HG03108 (cell line): ENCODE results near the gene HDLBP.

Experiments used
- ATAC-seq: cut with Tn5 transposase; IDR thresholded peaks from one replicate; pipeline ENCODE4 v1.9.1; 2021; ENCODE audit warnings: moderate library complexity; ENCODE audit not compliant: unreplicated experiment

HDLBP gene

GRCh38 chr2:241275504-241275903, 40.0 kb downstream of the HDLBP start:
- no peak for ATAC-seq

DNA sequence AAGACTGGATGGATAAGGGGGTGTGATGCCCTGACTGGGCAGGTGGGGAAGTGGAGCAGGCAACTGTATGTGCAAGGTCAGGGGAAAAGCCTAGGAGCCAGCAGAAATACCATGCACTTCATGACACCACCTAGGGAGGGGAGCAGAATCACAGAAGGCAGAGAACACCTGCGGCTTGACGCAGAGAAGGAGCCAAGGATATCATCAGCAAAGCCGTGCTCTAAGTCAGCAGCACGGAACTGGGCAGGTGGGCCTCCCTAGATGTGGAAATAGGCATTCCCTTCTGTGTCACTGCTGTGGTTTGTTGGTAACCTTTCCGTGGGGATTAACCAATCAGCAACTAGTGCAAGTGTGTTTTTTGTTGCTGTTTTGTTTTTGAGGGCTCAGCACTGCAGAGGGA, 41.3 kb downstream of the HDLBP start:
- ATAC-seq: no peak

GRCh38 chr2:241273210-241274020, 42.1 kb downstream of the HDLBP start:
- no peak for ATAC-seq

DNA sequence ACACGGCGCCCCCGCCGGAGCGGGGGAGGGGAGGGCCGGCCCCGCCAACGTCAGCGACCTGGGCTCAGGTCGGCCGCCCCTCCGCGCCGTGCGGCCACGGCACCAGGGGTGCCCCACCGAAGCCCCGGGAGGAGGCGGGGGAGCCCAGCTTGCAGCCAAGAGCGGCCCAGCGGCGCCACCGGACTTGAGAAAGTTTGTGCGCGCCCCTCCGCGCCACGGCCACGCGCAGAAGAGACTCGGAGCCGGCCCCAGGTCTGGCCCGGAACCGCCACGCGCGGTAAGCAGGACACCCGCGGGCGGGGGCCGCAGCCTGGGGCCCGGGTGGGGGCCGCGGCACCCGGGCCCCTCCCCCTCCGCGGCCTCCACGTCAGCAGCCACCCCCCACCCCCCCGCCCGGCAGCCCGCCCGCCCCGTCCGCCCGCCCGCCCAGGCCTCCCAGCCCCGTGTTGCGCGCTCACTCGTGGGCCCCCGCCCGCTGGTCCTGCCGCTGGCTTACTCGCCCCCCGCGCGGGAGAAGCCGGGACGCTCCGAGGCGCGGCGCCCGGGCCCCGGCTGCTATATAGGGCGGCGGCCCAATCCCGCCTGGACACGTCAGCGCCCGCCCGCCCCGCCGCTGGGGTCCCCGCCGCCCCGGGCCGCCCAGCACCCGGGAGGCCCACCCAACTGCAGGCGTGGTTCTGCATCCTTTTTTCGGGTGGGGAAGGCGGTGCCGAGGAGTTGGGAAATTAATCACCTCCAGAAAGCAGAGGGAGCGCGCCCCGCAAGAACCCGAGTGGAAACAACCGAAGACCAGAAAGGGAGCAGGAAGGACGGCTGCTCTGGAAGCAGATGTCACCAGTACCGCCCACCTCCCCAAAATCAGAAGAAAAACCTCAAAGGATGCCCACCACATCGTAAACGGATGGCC, 42.9 kb downstream of the HDLBP start:
- ATAC-seq: peak; percentile 43

DNA sequence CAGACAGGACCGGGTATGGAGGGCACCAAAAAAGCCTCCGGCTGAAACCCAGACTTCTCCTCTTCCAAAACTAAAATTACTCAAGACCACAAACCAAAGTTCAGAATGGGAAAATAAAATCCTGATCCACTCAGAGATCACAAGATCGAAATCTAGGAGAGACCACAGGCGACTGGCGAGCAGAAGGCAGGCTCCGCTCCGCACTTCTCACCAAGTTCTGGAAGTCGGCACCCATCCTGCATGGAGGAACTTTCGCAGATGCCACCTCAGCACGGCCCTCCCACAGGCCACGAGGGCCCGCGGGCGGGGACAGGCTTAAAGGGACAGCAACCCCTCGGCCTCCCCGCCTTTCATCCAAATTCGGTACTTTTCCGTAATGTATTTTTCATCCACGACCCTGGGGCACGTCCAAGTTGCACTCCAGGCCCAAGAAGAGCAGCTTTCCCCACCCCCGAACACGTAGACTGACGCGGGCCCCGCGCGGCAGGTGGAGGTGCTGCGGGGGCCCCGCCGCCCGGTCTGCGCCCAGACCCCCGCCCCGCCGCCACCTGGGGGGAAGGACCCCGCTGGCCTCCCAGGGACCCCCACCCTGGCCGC, 43.7 kb downstream of the HDLBP start:
- peak; percentile 42 for ATAC-seq

DNA sequence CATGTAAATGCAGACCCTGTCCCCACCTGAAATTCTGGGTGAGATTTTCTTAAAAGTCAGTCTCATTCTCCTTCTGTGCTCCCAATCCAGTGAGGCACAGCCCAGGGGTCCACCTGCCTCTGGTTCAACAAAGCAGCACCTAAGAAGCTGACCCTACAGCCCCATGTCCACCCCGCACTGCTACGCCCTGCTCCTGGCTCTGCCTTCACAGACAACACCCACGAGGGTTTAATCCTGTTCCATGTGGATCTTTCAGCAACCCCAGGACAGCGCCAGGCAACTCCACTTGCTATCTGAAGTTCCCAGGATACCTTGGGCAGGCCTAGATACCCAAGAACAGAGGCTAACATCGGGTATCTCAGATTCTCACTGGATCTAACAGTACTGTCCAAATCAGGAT, 44.9 kb downstream of the HDLBP start:
- ATAC-seq: no peak

DNA sequence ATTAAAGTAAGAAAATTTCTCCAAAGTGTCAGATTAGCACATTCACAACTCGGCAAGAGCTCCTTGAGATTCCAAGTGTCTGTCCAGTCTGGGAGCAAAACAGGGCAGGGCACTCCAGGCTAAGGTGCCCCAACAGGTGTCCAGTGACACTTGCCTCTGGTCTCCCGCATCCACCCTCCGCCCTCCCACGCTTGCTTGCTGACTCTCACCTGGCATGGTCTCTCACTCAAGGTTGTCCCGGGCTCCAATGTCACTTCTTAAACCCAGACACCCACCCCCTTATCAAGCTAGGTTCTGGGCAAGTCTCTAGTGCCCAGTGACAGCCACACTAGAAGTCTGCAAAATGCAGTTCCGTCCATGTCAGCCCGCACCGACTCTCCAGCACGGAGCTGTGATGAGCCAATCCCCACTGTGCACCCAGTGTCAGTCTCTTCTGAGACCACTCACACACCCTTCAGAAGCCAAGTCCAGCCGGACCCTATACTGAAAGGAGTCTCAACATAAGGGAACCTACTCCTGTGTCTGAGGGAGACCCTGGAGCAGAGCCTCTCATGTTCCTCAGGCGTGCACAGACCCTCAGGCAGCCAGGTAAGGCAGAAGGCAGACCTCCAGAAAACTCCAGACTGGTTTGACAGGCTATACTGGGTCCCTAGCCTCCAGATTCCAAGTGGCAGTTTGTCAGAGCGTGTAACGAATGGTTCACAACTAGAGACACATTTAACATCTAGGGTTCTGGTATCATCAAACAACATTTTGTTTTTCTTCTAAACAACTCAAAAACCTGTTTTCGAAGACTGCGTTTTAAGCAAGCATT, 45.6 kb downstream of the HDLBP start:
- no peak for ATAC-seq

- ATAC-seq: no peak
These were observed 46.6 kb downstream of the HDLBP start for GRCh38 chr2:241268716-241269445.

GRCh38 chr2:241268306-241268705, 47.2 kb downstream of the HDLBP start:
- no peak for ATAC-seq

- ATAC-seq: no peak
These were observed 48.0 kb downstream of the HDLBP start for GRCh38 chr2:241267249-241268067.

DNA sequence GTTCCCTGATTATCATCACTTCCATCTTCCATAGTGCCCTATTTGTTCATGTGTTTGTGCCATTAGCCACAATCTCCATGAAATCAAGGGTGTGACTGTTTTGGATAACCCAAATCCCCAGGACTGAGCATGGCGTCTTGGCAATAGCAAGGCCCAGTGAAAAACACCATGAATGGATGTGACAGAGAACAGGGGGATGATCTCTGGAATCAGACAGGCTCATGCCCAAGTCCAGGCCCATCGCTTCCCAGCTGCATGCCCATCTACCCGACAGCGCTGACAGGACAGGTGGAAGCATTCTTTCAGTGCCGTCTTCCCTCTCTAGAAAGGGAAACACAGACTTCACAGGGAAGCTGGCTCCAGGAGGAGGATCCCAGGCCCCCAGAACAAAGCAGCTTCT, 50.0 kb downstream of the HDLBP start:
- no peak for ATAC-seq

DNA sequence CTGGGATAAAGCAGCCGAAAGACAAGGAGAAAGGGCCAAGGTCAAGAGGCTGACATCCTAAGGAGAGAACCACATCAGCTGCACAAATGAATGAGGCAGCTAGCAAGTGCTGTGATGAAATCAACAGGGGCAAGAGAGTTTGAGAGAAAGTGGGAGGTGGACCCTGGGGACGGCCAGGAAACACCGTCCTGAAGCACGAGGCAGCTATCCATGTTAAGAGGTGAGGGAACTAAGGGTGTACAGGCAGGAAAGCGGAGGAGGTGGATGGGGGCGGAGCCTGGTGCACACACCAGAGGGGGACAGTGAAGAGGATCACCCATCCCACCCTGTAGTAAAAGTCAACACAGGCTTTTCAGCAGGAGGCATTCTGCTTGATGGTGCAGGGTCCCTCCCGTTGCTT, 52.4 kb downstream of the HDLBP start:
- no peak for ATAC-seq

- no peak for ATAC-seq
These were observed 53.8 kb downstream of the HDLBP start for GRCh38 chr2:241261628-241262027.

DNA sequence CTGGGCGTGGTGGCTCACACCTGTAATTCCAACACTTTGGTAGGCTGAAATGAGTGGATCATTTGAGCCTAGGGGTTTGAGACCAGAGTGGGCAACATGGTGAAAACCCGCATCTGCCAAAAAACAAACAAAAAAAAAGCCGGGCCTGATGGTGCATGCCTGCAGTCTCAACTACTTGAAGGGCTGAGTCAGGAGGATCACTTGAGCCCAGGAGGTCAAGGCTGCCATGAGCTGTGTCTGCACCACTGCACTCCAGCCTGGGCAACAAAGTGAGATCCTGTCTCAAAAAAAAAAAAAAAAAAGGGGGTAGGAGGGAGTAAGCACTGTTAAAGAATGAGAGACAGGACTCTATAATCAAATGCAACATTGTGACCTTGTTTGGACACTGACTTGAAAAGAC, 54.6 kb downstream of the HDLBP start:
- ATAC-seq: no peak

GRCh38 chr2:241258505-241259280, 56.8 kb downstream of the HDLBP start:
- ATAC-seq: no peak

GRCh38 chr2:241257419-241258032, 57.9 kb downstream of the HDLBP start:
- ATAC-seq: no peak

GRCh38 chr2:241256168-241256545, 59.3 kb downstream of the HDLBP start:
- no peak for ATAC-seq

DNA sequence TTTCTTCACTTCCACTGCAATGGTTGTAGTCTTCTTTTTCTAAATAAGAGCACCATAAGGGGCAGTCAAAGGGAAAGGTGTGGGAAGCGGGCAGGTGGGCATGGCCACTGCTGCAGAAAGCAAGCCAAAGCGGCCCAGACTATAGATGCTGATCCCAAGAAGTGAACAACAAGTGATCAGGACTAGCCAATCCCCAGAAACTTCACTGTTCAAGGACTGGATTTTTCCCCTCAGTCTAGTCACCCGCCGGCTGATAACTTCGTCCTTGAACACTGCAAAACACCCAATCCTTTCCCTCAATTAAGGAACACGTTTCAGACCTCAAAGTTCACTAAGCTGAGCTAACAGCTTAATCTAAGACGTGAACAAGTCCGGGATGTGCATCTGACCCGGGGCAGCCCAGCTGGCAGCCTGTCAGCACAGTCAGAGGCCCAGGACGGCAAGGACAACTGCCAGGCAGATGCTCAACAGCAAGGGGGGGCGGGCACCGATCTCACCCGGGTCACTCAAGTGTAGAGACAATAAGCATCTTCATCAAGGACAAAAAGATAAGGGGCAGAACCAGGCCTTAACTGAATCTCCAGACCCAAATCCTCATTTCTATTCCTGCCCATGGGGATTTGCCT, 59.8 kb downstream of the HDLBP start:
- no peak for ATAC-seq
